GM23338 (cell line): ENCODE measurements around the gene SORCS2.

Experiments used
- EZH2phosphoT487 ChIP-seq: fragments of 200-600 bp; sonication (generic); IDR thresholded peaks from one replicate; pipeline ENCODE4 v1.8.1; 2018; ENCODE audit warnings: antibody characterized with exemption; ENCODE audit not compliant: unreplicated experiment
- POLR2AphosphoS5 ChIP-seq: IDR thresholded peaks from 2 replicates; pipeline ENCODE4 v1.6.1; 2016; ENCODE audit warnings: antibody characterized with exemption, low read depth
- STAT1 ChIP-seq: IDR thresholded peaks from one replicate; pipeline ENCODE4 v1.6.1; 2016; ENCODE audit warnings: antibody characterized with exemption; ENCODE audit not compliant: unreplicated experiment
- TF ChIP-seq, protein P1 (sequence below), 2 experiments: fragments of 200-600 bp in 1 of 2; sonication (generic) in 1 of 2; conservative IDR thresholded peaks; 2 replicates each; pipeline versions ENCODE4 v1.5.1 to v1.6.1; 2016 to 2017; ENCODE audit warnings: antibody characterized with exemption in 2 of 2, low read depth in 2 of 2, mild to moderate bottlenecking in 2 of 2, moderate library complexity in 1 of 2

DNA sequence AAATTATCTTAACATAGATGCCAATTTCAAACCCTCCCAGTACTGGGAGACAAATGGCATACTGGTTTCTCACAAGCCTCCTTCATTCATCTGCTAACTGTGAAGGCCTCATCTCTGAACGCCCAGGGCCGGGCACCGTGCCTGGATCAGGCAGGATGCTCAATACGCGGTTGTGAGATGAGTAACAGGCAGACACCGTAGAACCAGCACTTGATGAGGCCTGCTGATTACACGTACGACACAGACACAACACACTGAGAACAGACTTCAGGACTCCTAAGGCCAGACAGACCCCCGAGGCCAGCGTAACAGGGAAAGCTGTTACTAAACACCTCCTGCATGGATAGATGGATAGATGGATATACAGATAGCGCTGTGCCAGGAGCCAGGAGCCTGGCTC is 592.7 kb downstream of the SORCS2 start:
- TF ChIP-seq, protein P1, sequence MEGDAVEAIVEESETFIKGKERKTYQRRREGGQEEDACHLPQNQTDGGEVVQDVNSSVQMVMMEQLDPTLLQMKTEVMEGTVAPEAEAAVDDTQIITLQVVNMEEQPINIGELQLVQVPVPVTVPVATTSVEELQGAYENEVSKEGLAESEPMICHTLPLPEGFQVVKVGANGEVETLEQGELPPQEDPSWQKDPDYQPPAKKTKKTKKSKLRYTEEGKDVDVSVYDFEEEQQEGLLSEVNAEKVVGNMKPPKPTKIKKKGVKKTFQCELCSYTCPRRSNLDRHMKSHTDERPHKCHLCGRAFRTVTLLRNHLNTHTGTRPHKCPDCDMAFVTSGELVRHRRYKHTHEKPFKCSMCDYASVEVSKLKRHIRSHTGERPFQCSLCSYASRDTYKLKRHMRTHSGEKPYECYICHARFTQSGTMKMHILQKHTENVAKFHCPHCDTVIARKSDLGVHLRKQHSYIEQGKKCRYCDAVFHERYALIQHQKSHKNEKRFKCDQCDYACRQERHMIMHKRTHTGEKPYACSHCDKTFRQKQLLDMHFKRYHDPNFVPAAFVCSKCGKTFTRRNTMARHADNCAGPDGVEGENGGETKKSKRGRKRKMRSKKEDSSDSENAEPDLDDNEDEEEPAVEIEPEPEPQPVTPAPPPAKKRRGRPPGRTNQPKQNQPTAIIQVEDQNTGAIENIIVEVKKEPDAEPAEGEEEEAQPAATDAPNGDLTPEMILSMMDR (conservative IDR thresholded peaks at IDR 0.05; ENCODE audit: low read depth in 2 of 2): no peak
- no peak for TF ChIP-seq EZH2phosphoT487
- no peak for TF ChIP-seq STAT1
- TF ChIP-seq POLR2AphosphoS5: no peak
